ENCODE data around the gene SNPH.

The SNPH gene

DNA sequence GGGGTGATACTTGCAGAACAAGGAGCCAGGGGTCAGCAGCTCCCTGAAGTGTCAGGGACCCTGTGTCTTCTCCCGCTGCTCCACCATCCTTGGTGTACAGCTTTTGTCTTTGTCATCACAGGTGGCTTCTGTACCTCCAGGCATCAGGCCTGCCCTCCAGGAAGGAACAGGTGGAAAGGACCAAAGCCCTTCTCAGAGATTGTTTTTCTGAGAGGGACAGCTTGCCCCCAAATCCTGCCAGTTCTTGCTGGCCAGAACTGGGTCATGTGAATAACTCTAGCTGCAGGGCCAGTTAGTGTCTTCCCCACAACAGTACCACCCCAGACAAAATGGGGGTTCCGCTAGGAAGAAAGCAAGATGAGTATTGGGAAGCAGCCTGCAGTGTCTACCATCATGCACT lies 31.4 kb downstream of the SNPH start:
- no peak overlapping the region for H3K9ac ChIP-seq (ENCODE audit: low read depth, low read length, poor library complexity, severe bottlenecking)
- H2AFZ ChIP-seq (ENCODE audit: low read length), result no peak overlapping the region
- H4K20me1 ChIP-seq (ENCODE audit: insufficient read depth, low read length, poor library complexity, severe bottlenecking), result no peaks in the 10 kb centered on the region

GRCh38 chr20:1298166-1298565 lies 32.1 kb downstream of the SNPH start:
- Histone ChIP-seq H3K36me3 (ENCODE audit: insufficient read depth, low read length) (no peaks in the 10 kb centered on the region), H3K79me2 (ENCODE audit: insufficient read depth, low read length) (no peaks in the 10 kb centered on the region), H2AFZ (ENCODE audit: low read length) (no peak overlapping the region), H4K20me1 (ENCODE audit: insufficient read depth, low read length, poor library complexity, severe bottlenecking) (no peaks in the 10 kb centered on the region), H3K27me3 (ENCODE audit: insufficient read depth, low read length, poor library complexity, severe bottlenecking) (no peaks in the 10 kb centered on the region), H3F3A (ENCODE audit: low read depth) (no peaks in the 10 kb centered on the region), H3K4me1 (ENCODE audit: insufficient read depth, low read length, poor library complexity, severe bottlenecking) (peaks cover 16% of the 10 kb centered on the region), H3K4me3 (ENCODE audit: low read length, poor library complexity, severe bottlenecking) (no peak overlapping the region), H3K9me2 (replicated peaks; ENCODE audit: low read depth, low read length) (no peaks in the 10 kb centered on the region), H3K9ac (ENCODE audit: low read depth, low read length, poor library complexity, severe bottlenecking) (no peak overlapping the region), H3K4me2 (ENCODE audit: low read depth, low read length, poor library complexity, severe bottlenecking) (no peak overlapping the region), H3K9me3 (ENCODE audit: insufficient read depth, low read depth, low read length) (no peaks in the 10 kb centered on the region)
- no peak for TF ChIP-seq EZH2phosphoT487 (IDR thresholded peaks at IDR 0.05; ENCODE audit: borderline replicate concordance)
- no peak for TF ChIP-seq CTCF (conservative IDR thresholded peaks at IDR 0.05; ENCODE audit: low read length)

More for the DNA sequence above, 31.4 kb downstream of the SNPH start:
- TF ChIP-seq EZH2phosphoT487 (IDR thresholded peaks at IDR 0.05; ENCODE audit: borderline replicate concordance), result no peak
- TF ChIP-seq CTCF (conservative IDR thresholded peaks at IDR 0.05; ENCODE audit: low read length), result no peak
- Histone ChIP-seq H3K9me2 (replicated peaks; ENCODE audit: low read depth, low read length) (no peaks in the 10 kb centered on the region), H3K4me1 (ENCODE audit: insufficient read depth, low read length, poor library complexity, severe bottlenecking) (peaks cover 16% of the 10 kb centered on the region), H3K27me3 (ENCODE audit: insufficient read depth, low read length, poor library complexity, severe bottlenecking) (no peaks in the 10 kb centered on the region), H3K9me3 (ENCODE audit: insufficient read depth, low read depth, low read length) (no peaks in the 10 kb centered on the region), H3K4me3 (ENCODE audit: low read length, poor library complexity, severe bottlenecking) (no peak overlapping the region), H3K4me2 (ENCODE audit: low read depth, low read length, poor library complexity, severe bottlenecking) (no peak overlapping the region), H3K79me2 (ENCODE audit: insufficient read depth, low read length) (no peaks in the 10 kb centered on the region), H3F3A (ENCODE audit: low read depth) (no peaks in the 10 kb centered on the region), H3K36me3 (ENCODE audit: insufficient read depth, low read length) (no peaks in the 10 kb centered on the region)

DNA sequence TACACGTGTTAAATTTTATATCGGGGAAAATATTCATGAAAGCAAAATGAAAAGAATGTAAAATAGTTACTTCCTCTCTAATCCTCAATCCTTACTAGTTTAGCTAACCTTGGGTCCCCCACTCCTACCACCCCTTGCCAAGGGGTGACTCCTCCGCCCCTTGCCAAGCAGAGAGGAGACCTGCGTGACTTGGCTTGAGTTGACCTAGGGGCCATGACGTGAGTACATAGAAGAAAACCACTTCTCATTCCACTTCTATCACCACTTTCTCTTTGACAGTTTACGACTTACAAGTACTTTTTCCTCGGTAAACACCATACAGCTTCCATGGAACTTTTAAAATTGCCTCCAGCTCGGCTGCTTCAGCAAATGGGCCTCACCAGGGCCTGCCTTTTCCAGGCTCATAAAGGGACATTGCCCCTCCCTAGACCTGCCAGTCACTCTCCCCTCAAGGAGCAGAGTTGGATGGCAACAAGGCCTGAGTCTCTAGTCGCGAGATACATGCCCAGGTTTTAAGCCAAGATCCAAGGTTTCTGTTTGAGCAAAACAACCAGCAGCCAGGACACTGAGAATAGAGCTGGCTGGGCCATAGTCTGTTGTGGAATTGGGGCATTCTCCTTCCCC lies 32.9 kb downstream of the SNPH start:
- no peaks in the 10 kb centered on the region for H3K27me3 ChIP-seq (ENCODE audit: insufficient read depth, low read length, poor library complexity, severe bottlenecking)
- peaks cover 16% of the 10 kb centered on the region for H3K4me1 ChIP-seq (ENCODE audit: insufficient read depth, low read length, poor library complexity, severe bottlenecking)
- H3K9me3 ChIP-seq (ENCODE audit: insufficient read depth, low read depth, low read length), result no peaks in the 10 kb centered on the region
- H3F3A ChIP-seq (ENCODE audit: low read depth), result 0 out of 2 replicates have a peak, but pooled peaks cover under 1% of the 10 kb centered on the region
- no peaks in the 10 kb centered on the region for H3K9me2 ChIP-seq (replicated peaks; ENCODE audit: low read depth, low read length)
- no peak overlapping the region for H2AFZ ChIP-seq (ENCODE audit: low read length)
- H3K36me3 ChIP-seq (ENCODE audit: insufficient read depth, low read length), result no peaks in the 10 kb centered on the region
- no peak overlapping the region for H3K4me2 ChIP-seq (ENCODE audit: low read depth, low read length, poor library complexity, severe bottlenecking)
- H4K20me1 ChIP-seq (ENCODE audit: insufficient read depth, low read length, poor library complexity, severe bottlenecking), result no peaks in the 10 kb centered on the region
- H3K9ac ChIP-seq (ENCODE audit: low read depth, low read length, poor library complexity, severe bottlenecking), result no peak overlapping the region
- no peak overlapping the region for H3K4me3 ChIP-seq (ENCODE audit: low read length, poor library complexity, severe bottlenecking)
- TF ChIP-seq CTCF (conservative IDR thresholded peaks at IDR 0.05; ENCODE audit: low read length) (no peak), EZH2phosphoT487 (IDR thresholded peaks at IDR 0.05; ENCODE audit: borderline replicate concordance) (no peak)
- H3K79me2 ChIP-seq (ENCODE audit: insufficient read depth, low read length), result no peaks in the 10 kb centered on the region
